GM18507 (cell line): ENCODE measurements around the gene NEBL.

ENCODE experiments used
- DNase-seq: peaks from one replicate; pipeline ENCODE4 v3.0.0; 2011; ENCODE audit warnings: low read depth; ENCODE audit not compliant: insufficient read length; ENCODE audit errors: extremely low spot score
- FAIRE-seq: peaks from 2 replicates; lab custom pipeline; 2011; peaks lifted over from hg19 to GRCh38; lab: Jason Lieb, UNC

Gene NEBL

GRCh38 chr10:20903635-20904390 is 6.7 kb upstream of the NEBL start:
- FAIRE-seq = no peak

GRCh38 chr10:20901110-20901509 is 4.0 kb upstream of the NEBL start:
- FAIRE-seq (no peak), DNase-seq (no peak)

More at GRCh38 chr10:20903635-20904390, 6.7 kb upstream of the NEBL start:
- DNase-seq = no peak

GRCh38 chr10:20898866-20899535 is 1.9 kb upstream of the NEBL start:
- DNase-seq (no peak), FAIRE-seq (no peak)

GRCh38 chr10:20893297-20893696 is 3.8 kb downstream of the NEBL start:
- DNase-seq (no peak), FAIRE-seq (no peak)

GRCh38 chr10:20892796-20893195 is 4.3 kb downstream of the NEBL start:
- FAIRE-seq (no peak), DNase-seq (no peak)

- FAIRE-seq (no peak), DNase-seq (no peak)
Measured at GRCh38 chr10:20892011-20892585, 5.0 kb downstream of the NEBL start.

GRCh38 chr10:20891338-20891714 is 5.8 kb downstream of the NEBL start:
- DNase-seq = no peak
- no peak for FAIRE-seq

- no peak for FAIRE-seq
- no peak for DNase-seq
Measured at GRCh38 chr10:20890491-20891337, 6.4 kb downstream of the NEBL start.

GRCh38 chr10:20890009-20890408 is 7.1 kb downstream of the NEBL start:
- DNase-seq (no peak), FAIRE-seq (no peak)

GRCh38 chr10:20888620-20889330 is 8.3 kb downstream of the NEBL start:
- DNase-seq = no peak

GRCh38 chr10:20887706-20888555 is 9.2 kb downstream of the NEBL start:
- no peak for DNase-seq
- FAIRE-seq = no peak

More at GRCh38 chr10:20888620-20889330, 8.3 kb downstream of the NEBL start:
- FAIRE-seq = no peak

GRCh38 chr10:20885678-20886077 is 11.4 kb downstream of the NEBL start:
- DNase-seq (no peak), FAIRE-seq (no peak)

- DNase-seq = no peak
- FAIRE-seq = no peak
Measured at GRCh38 chr10:20883552-20883951, 13.6 kb downstream of the NEBL start.

GRCh38 chr10:20882091-20882490 is 15.0 kb downstream of the NEBL start:
- no peak for FAIRE-seq
- DNase-seq = no peak

GRCh38 chr10:20879136-20879535 is 18.0 kb downstream of the NEBL start:
- no peak for FAIRE-seq
- DNase-seq = no peak

- DNase-seq = no peak
- no peak for FAIRE-seq
Measured at GRCh38 chr10:20877986-20878983, 18.8 kb downstream of the NEBL start.

- DNase-seq (no peak), FAIRE-seq (no peak)
Measured at GRCh38 chr10:20877554-20877953, 19.6 kb downstream of the NEBL start.
